ENCODE data around the gene SAPCD2. TPM values are rescaled to one million over a fixed set of nuclear protein-coding genes. Genes with fewer than 3 reads are reported as not detected.

The SAPCD2 gene
- total RNA-seq, 2 donors from 2014 or later: 9.5 to 20.8 TPM

DNA sequence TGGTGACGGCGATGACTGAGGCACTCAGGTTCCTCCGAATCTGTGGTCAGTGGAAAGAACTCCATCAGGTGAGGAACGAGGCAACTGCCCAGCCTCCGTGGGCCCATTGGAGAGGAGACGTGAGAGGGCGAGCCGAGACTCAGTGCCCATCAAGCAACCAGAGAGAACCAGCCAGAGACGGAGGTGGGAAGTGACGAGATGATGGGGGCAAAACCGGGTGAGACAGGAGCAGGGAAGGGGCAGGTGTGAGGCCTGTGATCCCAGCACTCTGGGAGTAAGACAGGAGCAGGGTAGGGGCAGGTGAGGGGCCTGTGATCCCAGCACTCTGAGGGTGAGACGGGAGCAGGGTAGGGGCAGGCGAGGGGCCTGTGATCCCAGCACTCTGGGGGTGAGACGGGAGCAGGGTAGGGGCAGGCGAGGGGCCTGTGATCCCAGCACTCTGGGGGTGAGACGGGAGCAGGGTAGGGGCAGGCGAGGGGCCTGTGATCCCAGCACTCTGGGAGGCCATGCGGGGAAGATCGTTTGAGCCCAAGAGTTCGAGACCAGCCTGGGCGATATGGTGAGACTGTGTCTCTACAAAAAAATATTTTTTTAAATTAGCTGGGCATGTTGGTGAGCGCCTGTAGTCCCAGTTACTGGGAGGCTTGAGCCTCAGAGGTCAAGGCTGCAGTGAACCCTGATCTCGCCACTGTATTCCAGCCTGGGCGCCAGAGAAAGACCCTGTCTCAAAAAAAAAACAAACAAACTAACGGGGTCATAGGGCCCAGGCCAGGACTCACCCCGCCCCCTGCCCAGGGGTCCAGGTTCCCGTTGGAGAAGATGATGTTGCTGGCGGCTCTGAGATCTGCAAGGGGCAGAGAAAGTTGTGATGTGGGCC, 40.8 kb upstream of the SAPCD2 start:
- H3K27ac Mint-ChIP-seq: peak overlapping the region in 1 of 2 donors; percentile 23

GRCh38 chr9:137110147-137110910, 40.0 kb upstream of the SAPCD2 start:
- no peak overlapping the region for H3K4me3 Mint-ChIP-seq
- no peaks in the 10 kb centered on the region for H3K27me3 Mint-ChIP-seq
- H3K27ac Mint-ChIP-seq: peak overlapping the region in 1 of 2 donors; percentile 23
- ATAC-seq (no peak), DNase-seq (ENCODE audit: low spot score) (no peak)
- no peaks in the 10 kb centered on the region for H3K36me3 Mint-ChIP-seq
- H3K9me3 Mint-ChIP-seq: no peaks in the 10 kb centered on the region
- peaks cover 0 to 5% of the 10 kb centered on the region in 2 donors for H3K4me1 Mint-ChIP-seq (ENCODE audit: low read depth in 2 of 2)

More for the DNA sequence above, 40.8 kb upstream of the SAPCD2 start:
- ATAC-seq (no peak), DNase-seq (ENCODE audit: low spot score) (no peak)
- Mint-ChIP-seq H3K9me3 (no peaks in the 10 kb centered on the region), H3K4me3 (no peak overlapping the region), H3K4me1 (ENCODE audit: low read depth in 2 of 2) (peaks cover 0 to 5% of the 10 kb centered on the region in 2 donors), H3K36me3 (no peaks in the 10 kb centered on the region), H3K27me3 (no peaks in the 10 kb centered on the region)

- no peak overlapping the region for H3K4me3 Mint-ChIP-seq
- H3K27me3 Mint-ChIP-seq: no peaks in the 10 kb centered on the region
- DNase-seq (ENCODE audit: low spot score): no peak
- no peaks in the 10 kb centered on the region for H3K9me3 Mint-ChIP-seq
- H3K36me3 Mint-ChIP-seq: no peaks in the 10 kb centered on the region
- H3K27ac Mint-ChIP-seq: no peak overlapping the region
- ATAC-seq: no peak
- peaks cover 0 to 5% of the 10 kb centered on the region in 2 donors for H3K4me1 Mint-ChIP-seq (ENCODE audit: low read depth in 2 of 2)
Measured at GRCh38 chr9:137109250-137110146, 39.1 kb upstream of the SAPCD2 start.

DNA sequence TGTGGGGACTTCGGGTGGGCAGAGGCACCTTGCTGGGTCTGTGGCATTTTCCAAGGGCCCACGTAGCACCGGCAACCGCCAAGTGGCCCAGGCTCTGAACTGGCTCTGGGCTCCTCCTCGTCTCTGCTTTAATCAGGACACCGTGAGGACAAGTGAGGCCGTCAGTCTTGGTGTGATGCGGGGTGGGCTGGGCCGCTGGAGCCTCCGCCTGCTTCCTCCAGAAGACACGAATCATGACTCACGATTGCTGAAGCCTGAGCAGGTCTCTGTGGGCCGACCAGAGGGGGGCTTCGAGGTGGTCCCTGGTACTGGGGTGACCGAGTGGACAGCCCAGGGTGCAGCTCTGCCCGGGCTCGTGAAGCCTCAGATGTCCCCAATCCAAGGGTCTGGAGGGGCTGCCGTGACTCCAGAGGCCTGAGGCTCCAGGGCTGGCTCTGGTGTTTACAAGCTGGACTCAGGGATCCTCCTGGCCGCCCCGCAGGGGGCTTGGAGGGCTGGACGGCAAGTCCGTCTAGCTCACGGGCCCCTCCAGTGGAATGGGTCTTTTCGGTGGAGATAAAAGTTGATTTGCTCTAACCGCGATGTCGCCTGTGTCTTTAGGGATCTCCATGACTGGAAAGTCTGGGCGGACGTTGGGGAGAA, 38.4 kb upstream of the SAPCD2 start:
- H3K4me3 Mint-ChIP-seq: no peak overlapping the region

DNA sequence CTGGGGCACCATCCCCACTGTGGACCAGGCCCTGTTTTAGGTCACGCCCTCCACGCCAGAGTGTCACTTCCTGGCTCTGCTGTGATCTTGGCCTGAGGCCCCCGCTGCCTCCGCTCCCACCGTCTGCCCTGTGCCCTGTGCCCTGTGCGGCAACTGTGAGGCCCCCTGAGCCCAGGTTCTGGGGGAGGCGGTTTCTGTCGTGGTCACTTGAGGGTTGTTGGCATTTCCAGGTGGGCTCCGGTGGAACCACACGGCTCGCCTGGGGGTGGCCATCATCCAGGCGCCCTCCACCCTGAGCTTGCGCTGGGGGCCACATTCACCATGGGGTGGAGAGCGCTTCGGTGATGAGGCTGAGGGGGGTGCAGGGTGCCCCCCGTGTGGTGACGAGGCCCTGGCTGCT, 37.6 kb upstream of the SAPCD2 start:
- peaks cover 7% of the 10 kb centered on the region for H3K36me3 Mint-ChIP-seq
- H3K4me3 Mint-ChIP-seq: no peak overlapping the region
- no peaks in the 10 kb centered on the region for H3K27me3 Mint-ChIP-seq
- H3K27ac Mint-ChIP-seq: no peak overlapping the region
- H3K4me1 Mint-ChIP-seq (ENCODE audit: low read depth in 2 of 2): peaks cover 0 to 5% of the 10 kb centered on the region in 2 donors
- DNase-seq (ENCODE audit: low spot score): no peak
- no peak for ATAC-seq
- no peaks in the 10 kb centered on the region for H3K9me3 Mint-ChIP-seq

More for the DNA sequence above, 38.4 kb upstream of the SAPCD2 start:
- H3K9me3 Mint-ChIP-seq: no peaks in the 10 kb centered on the region
- peaks cover 6% of the 10 kb centered on the region for H3K36me3 Mint-ChIP-seq
- ATAC-seq (no peak), DNase-seq (ENCODE audit: low spot score) (no peak)
- H3K4me1 Mint-ChIP-seq (ENCODE audit: low read depth in 2 of 2): peaks cover 0 to 5% of the 10 kb centered on the region in 2 donors
- H3K27me3 Mint-ChIP-seq: no peaks in the 10 kb centered on the region
- H3K27ac Mint-ChIP-seq: no peak overlapping the region

DNA sequence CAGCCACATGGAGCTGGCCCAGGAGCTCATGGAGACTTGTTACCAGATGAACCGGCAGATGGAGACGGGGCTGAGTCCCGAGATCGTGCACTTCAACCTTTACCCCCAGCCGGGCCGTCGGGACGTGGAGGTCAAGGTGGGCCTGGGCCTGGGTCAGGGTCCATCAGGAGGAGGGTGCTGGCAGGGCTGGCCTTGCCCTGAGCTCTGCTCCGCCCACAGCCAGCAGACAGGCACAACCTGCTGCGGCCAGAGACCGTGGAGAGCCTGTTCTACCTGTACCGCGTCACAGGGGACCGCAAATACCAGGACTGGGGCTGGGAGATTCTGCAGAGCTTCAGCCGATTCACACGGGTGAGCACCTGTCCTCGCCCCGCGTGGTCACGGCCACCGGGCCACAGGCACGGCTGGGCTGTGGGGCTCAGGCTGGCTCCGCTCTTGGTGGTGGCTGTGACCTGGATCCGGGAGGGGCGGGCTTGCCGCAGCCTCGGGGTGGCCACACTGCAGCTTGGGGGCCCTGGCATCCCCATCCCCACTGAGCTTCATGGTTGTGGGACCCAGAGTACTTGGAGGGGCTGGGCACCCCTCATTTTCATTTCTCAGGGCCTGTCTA, 37.1 kb upstream of the SAPCD2 start:
- Mint-ChIP-seq H3K27me3 (no peaks in the 10 kb centered on the region), H3K9me3 (no peaks in the 10 kb centered on the region), H3K27ac (no peak overlapping the region), H3K4me3 (no peak overlapping the region), H3K36me3 (peaks cover 7% of the 10 kb centered on the region), H3K4me1 (ENCODE audit: low read depth in 2 of 2) (peaks cover 0 to 3% of the 10 kb centered on the region in 2 donors)
- ATAC-seq (no peak), DNase-seq (ENCODE audit: low spot score) (no peak)

DNA sequence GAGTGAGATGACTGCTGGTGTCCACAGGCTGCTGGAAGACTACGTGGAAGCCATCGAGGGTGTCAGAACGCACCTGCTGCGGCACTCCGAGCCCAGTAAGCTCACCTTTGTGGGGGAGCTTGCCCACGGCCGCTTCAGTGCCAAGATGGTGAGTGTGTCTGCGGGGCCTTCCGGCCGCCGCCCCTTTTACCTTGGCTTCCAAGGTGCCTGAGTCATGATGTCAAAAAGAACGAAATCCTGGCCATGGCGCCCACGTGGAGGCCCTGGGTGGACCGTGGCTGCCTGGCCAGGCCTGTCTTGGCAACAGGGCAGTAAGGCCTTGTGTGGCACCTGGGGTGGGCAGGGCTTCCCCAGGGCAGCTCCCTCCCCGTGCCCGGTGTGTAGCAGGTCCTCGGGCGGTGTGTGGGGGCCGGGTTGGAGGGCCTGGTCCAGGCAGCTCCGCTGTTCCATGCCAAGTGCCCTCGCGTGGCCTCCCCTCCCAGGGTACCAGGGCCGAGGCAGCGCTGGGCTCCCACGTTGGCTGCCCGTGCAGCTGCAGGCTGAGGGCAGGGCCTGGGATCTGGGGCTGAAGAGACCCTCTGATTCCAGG, 36.4 kb upstream of the SAPCD2 start:
- Mint-ChIP-seq H3K4me1 (ENCODE audit: low read depth in 2 of 2) (peaks cover 0 to 3% of the 10 kb centered on the region in 2 donors), H3K27me3 (no peaks in the 10 kb centered on the region), H3K36me3 (peaks cover 7% of the 10 kb centered on the region), H3K27ac (no peak overlapping the region), H3K9me3 (no peaks in the 10 kb centered on the region), H3K4me3 (no peak overlapping the region)
- ATAC-seq: no peak
- DNase-seq (ENCODE audit: low spot score): no peak

GRCh38 chr9:137105814-137106661, 35.7 kb upstream of the SAPCD2 start:
- Mint-ChIP-seq H3K4me1 (ENCODE audit: low read depth in 2 of 2) (peaks cover 0 to 3% of the 10 kb centered on the region in 2 donors), H3K36me3 (peaks cover 7% of the 10 kb centered on the region), H3K27ac (no peak overlapping the region), H3K9me3 (no peaks in the 10 kb centered on the region), H3K27me3 (no peaks in the 10 kb centered on the region), H3K4me3 (no peak overlapping the region)
- DNase-seq (ENCODE audit: low spot score): no peak
- ATAC-seq: no peak

- ATAC-seq (no peak), DNase-seq (ENCODE audit: low spot score) (no peak)
- no peaks in the 10 kb centered on the region for H3K9me3 Mint-ChIP-seq
- peaks cover 7% of the 10 kb centered on the region for H3K36me3 Mint-ChIP-seq
- H3K27me3 Mint-ChIP-seq: no peaks in the 10 kb centered on the region
- no peak overlapping the region for H3K27ac Mint-ChIP-seq
- H3K4me1 Mint-ChIP-seq (ENCODE audit: low read depth in 2 of 2): peaks cover 0 to 4% of the 10 kb centered on the region in 2 donors
- H3K4me3 Mint-ChIP-seq: no peak overlapping the region
Measured at GRCh38 chr9:137103206-137103999, 33.0 kb upstream of the SAPCD2 start.

- ATAC-seq (no peak), DNase-seq (ENCODE audit: low spot score) (no peak)
- H3K27me3 Mint-ChIP-seq: no peaks in the 10 kb centered on the region
- H3K36me3 Mint-ChIP-seq: peaks cover 6% of the 10 kb centered on the region
- no peak overlapping the region for H3K27ac Mint-ChIP-seq
- H3K4me3 Mint-ChIP-seq: no peak overlapping the region
- H3K9me3 Mint-ChIP-seq: no peaks in the 10 kb centered on the region
- H3K4me1 Mint-ChIP-seq (ENCODE audit: low read depth in 2 of 2): peaks cover 17% of the 10 kb centered on the region in 2 donors
Measured at GRCh38 chr9:137099231-137099630, 28.9 kb upstream of the SAPCD2 start.

- H3K9me3 Mint-ChIP-seq: no peaks in the 10 kb centered on the region
- DNase-seq (ENCODE audit: low spot score): no peak
- H3K4me1 Mint-ChIP-seq (ENCODE audit: low read depth in 2 of 2): peaks cover 17% of the 10 kb centered on the region in 2 donors
- H3K4me3 Mint-ChIP-seq: no peak overlapping the region
- no peaks in the 10 kb centered on the region for H3K27me3 Mint-ChIP-seq
- ATAC-seq: no peak
- no peak overlapping the region for H3K27ac Mint-ChIP-seq
- no peaks in the 10 kb centered on the region for H3K36me3 Mint-ChIP-seq
Measured at GRCh38 chr9:137097761-137098462, 27.6 kb upstream of the SAPCD2 start.
